ENCODE data around the gene LLGL1.

The LLGL1 gene

GRCh38 chr17:18225121-18225641, at the start of gene LLGL1:
TSS of gene LLGL1 (plus strand) at chr17:18225635. CDS start at chr17:18225683, 48 bp downstream.
- DNase-seq: peak; percentile 97 to 100 (median 99)

GRCh38 chr17:18176176-18176575, 49.3 kb upstream of the LLGL1 start:
- peak; percentile 80 to 84 (median 83) for DNase-seq

GRCh38 chr17:18177133-18177532, 48.3 kb upstream of the LLGL1 start:
- no peak for DNase-seq

GRCh38 chr17:18177722-18178121, 47.7 kb upstream of the LLGL1 start:
- no peak for DNase-seq

- no peak for DNase-seq
Observed at GRCh38 chr17:18179196-18179595, 46.2 kb upstream of the LLGL1 start.

GRCh38 chr17:18179804-18180203, 45.6 kb upstream of the LLGL1 start:
- DNase-seq: no peak

- no peak for DNase-seq
Observed at GRCh38 chr17:18181358-18181757, 44.1 kb upstream of the LLGL1 start.

GRCh38 chr17:18182110-18182977, 43.1 kb upstream of the LLGL1 start:
- DNase-seq: no peak

GRCh38 chr17:18182978-18183333, 42.5 kb upstream of the LLGL1 start:
- peak; percentile 91 to 96 (median 93) for DNase-seq

GRCh38 chr17:18183334-18184142, 41.9 kb upstream of the LLGL1 start, which contains the start of gene ALKBH5:
TSS of gene ALKBH5 (plus strand) at chr17:18183828. CDS start at chr17:18184244, 416 bp downstream.
- peak; percentile 98 to 100 (median 99) for DNase-seq

GRCh38 chr17:18184143-18185031, 41.0 kb upstream of the LLGL1 start:
- peak; percentile 82 to 88 (median 84) for DNase-seq

- DNase-seq: no peak
Observed at GRCh38 chr17:18185391-18185790, 40.0 kb upstream of the LLGL1 start.

- DNase-seq: peak; percentile 30 to 47 (median 45)
Observed at GRCh38 chr17:18185832-18186626, 39.4 kb upstream of the LLGL1 start.

- DNase-seq: no peak
Observed at GRCh38 chr17:18186627-18186982, 38.8 kb upstream of the LLGL1 start.

GRCh38 chr17:18187226-18187625, 38.2 kb upstream of the LLGL1 start:
- no peak for DNase-seq

- no peak for DNase-seq
Observed at GRCh38 chr17:18187821-18188761, 37.3 kb upstream of the LLGL1 start.

- peak; percentile 57 to 72 (median 65) for DNase-seq
Observed at GRCh38 chr17:18190628-18191235, 34.7 kb upstream of the LLGL1 start.

- DNase-seq: no peak
Observed at GRCh38 chr17:18191236-18191667, 34.2 kb upstream of the LLGL1 start.

- DNase-seq: no peak
Observed at GRCh38 chr17:18191967-18192366, 33.5 kb upstream of the LLGL1 start.

- DNase-seq: no peak
Observed at GRCh38 chr17:18194394-18194793, 31.0 kb upstream of the LLGL1 start.
